AG09309 (cell line): ENCODE data around the gene OCLN.
"Not testable (repeated sequence)": the region's sequence is repeated elsewhere in the genome, so short reads cannot be mapped to it uniquely, and the experiment has no call there.

Experiments
- DNase-seq: peaks from one replicate; pipeline ENCODE4 v3.0.0-alpha.2; 2010; ENCODE audit warnings: low read depth
- H3K4me3 ChIP-seq: 2 replicates; pipeline ENCODE4 v1.5.1; 2011; ENCODE audit warnings: mild to moderate bottlenecking, low read depth, low read length, moderate library complexity; ENCODE audit not compliant: control insufficient read depth
- TF ChIP-seq, protein P1 (sequence below): IDR thresholded peaks from 2 replicates; pipeline ENCODE4 v1.5.1; 2011; ENCODE audit warnings: mild to moderate bottlenecking, low read depth, low read length, inconsistent platforms; ENCODE audit not compliant: insufficient read depth, control insufficient read depth; ENCODE audit errors: missing control alignments

OCLN gene

DNA sequence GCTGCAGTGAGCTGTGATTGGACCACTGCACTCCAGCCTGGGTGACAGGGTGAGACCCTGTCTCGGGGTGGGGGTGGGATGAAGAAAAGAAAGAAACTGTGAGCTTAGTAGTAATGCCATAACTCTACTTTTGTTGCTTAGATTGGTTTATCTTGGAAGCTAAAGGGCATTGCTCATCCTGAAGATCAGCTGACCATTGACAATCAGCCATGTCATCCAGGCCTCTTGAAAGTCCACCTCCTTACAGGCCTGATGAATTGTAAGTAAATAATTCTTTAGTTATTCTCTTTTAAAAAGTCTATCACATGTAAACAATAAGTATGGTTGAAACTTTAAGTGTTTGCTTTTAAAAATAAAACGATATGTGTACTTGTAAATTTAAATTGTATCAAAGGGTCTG is 11.4 kb downstream of the OCLN start:
- DNase-seq, result no peak
- TF ChIP-seq, protein P1, sequence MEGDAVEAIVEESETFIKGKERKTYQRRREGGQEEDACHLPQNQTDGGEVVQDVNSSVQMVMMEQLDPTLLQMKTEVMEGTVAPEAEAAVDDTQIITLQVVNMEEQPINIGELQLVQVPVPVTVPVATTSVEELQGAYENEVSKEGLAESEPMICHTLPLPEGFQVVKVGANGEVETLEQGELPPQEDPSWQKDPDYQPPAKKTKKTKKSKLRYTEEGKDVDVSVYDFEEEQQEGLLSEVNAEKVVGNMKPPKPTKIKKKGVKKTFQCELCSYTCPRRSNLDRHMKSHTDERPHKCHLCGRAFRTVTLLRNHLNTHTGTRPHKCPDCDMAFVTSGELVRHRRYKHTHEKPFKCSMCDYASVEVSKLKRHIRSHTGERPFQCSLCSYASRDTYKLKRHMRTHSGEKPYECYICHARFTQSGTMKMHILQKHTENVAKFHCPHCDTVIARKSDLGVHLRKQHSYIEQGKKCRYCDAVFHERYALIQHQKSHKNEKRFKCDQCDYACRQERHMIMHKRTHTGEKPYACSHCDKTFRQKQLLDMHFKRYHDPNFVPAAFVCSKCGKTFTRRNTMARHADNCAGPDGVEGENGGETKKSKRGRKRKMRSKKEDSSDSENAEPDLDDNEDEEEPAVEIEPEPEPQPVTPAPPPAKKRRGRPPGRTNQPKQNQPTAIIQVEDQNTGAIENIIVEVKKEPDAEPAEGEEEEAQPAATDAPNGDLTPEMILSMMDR, result no peak
- H3K4me3 ChIP-seq, result no peak overlapping the region

GRCh38 chr5:69505306-69505705 is 12.7 kb downstream of the OCLN start:
- TF ChIP-seq, protein P1, result no peak
- H3K4me3 ChIP-seq, result no peak overlapping the region
- DNase-seq, result no peak

DNA sequence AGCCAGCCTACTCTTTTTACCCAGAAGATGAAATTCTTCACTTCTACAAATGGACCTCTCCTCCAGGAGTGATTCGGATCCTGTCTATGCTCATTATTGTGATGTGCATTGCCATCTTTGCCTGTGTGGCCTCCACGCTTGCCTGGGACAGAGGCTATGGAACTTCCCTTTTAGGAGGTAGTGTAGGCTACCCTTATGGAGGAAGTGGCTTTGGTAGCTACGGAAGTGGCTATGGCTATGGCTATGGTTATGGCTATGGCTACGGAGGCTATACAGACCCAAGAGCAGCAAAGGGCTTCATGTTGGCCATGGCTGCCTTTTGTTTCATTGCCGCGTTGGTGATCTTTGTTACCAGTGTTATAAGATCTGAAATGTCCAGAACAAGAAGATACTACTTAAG is 16.6 kb downstream of the OCLN start:
- DNase-seq, result no peak
- no peak overlapping the region for H3K4me3 ChIP-seq
- TF ChIP-seq, protein P1, result no peak

DNA sequence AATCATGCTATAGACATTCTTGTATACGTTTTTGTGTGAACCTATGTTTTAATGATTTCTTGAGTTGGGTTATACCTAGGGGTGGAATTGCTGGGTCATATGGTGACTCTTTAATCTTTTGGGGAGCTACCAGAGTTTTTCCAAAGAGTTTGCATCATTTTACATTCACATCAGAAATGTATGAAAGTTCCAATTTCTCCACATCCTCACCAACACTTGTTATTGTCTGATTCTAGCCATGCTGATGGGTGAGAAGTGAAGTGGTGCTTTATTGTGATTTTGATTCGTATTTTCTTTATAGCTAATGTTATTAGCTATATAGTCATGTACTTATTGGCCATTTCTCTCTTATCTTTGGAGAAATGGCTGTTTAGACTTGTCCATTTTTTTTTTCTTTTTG is 18.1 kb downstream of the OCLN start:
- no peak for DNase-seq
- no peak overlapping the region for H3K4me3 ChIP-seq
- TF ChIP-seq, protein P1, result no peak

GRCh38 chr5:69512740-69513260 is 20.2 kb downstream of the OCLN start:
- no peak for DNase-seq
- TF ChIP-seq, protein P1, result no peak
- no peak overlapping the region for H3K4me3 ChIP-seq

DNA sequence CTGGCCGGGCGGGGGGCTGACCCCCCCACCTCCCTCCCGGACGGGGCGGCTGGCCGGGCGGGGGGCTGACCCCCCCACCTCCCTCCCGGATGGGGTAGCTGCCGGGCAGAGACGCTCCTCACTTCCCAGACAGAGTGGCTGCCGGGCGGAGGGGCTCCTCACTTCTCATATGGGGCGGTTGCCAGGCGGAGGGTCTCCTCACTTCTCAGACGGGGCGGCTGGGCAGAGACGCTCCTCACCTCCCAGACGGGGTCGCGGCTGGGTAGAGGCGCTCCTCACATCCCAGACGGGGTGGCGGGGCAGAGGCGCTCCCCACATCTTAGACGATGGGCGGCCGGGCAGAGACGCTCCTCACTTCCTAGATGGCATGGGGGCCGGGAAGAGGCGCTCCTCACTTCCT is 23.0 kb downstream of the OCLN start:
- H3K4me3 ChIP-seq, result not testable (repeated sequence)

DNA sequence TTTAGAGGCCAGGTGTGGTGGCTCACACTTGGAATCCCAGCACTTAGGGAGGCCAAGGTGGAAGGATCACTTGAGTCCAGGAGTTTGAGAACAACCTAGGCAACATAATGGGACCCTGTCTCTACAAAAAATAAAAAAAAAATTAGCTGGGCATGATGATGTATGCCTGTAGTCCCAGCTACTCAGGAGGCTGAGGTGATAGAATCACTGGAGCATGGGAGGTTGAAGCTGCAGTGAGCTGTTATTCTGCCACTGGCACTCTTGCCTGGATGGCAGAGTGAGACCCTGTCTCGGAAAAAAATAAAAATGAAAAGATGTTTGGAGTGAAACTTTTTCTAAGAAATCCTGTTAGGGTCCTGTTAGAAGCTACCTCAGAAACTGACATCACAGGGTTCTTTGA is 24.2 kb downstream of the OCLN start:
- TF ChIP-seq, protein P1, result no peak
- H3K4me3 ChIP-seq, result no peak overlapping the region
- DNase-seq, result no peak

More for the DNA sequence above, 23.0 kb downstream of the OCLN start:
- DNase-seq, result not testable (repeated sequence)
